ENCODE measurements around the gene BCKDHA. TPM values are rescaled to one million over a fixed set of nuclear protein-coding genes. Genes with fewer than 3 reads are reported as not detected.

Gene BCKDHA
- total and polyA plus RNA-seq, 7 donors: 19.0 to 35.7 (median 32.9) TPM

GRCh38 chr19:41352609-41353465 lies 44.8 kb upstream of the BCKDHA start:
- H3K9me3 ChIP-seq: no peaks in the 10 kb centered on the region
- intact Hi-C loops (cut with DNase I): loop anchor here (2.0 to 5.0 kb wide), 4 partner anchors 28 to 91 kb away; partner anchors contain the start of genes BCKDHA, CCDC97, EXOSC5 and HNRNPUL1
- H3K36me3 ChIP-seq: peaks cover 0 to 4% (median 2%) of the 10 kb centered on the region in 4 donors
- DNase-seq: peak; percentile 83
- no peaks in the 10 kb centered on the region for H3K27me3 ChIP-seq
- peak overlapping the region; percentile 87 to 95 (median 94) for H3K27ac ChIP-seq
- 1% methylated on average over 71 of the region's 71 CpGs for WGBS, 2 donors
- TF ChIP-seq EP300 (IDR thresholded peaks at IDR 0.05) (no peak), CTCF (IDR thresholded peaks at IDR 0.05) (peak in 1 of 4 experiments; percentile 37), POLR2AphosphoS5 (IDR thresholded peaks at IDR 0.05) (peak in 1 of 4 donors; percentile 18)
- H3K4me1 ChIP-seq: peaks cover 0 to 34% (median 24%) of the 10 kb centered on the region in 4 donors
- H3K4me3 ChIP-seq: peak overlapping the region; percentile 74 to 85 (median 77)

GRCh38 chr19:41353466-41354342 lies 43.9 kb upstream of the BCKDHA start, which contains the start of gene TGFB1:
TGFB1 (minus strand) TSS chr19:41353922; CDS start chr19:41353044, 878 bp downstream.
- H3K4me3 ChIP-seq: peak within 1 kb of the TSS; percentile 74 to 85 (median 77)
- no peaks in the 10 kb centered on the region for H3K27me3 ChIP-seq
- H3K36me3 ChIP-seq: no peaks in the 10 kb centered on the region
- peaks cover 0 to 34% (median 24%) of the 10 kb centered on the region in 4 donors for H3K4me1 ChIP-seq
- H3K9me3 ChIP-seq: no peaks in the 10 kb centered on the region
- TF ChIP-seq CTCF (IDR thresholded peaks at IDR 0.05): peak; percentile 85 to 88 (median 86)
- no peak for TF ChIP-seq POLR2A (IDR thresholded peaks at IDR 0.05)
- TF ChIP-seq POLR2AphosphoS5 (IDR thresholded peaks at IDR 0.05): peak; percentile 27 to 76 (median 64)
- TF ChIP-seq EP300 (IDR thresholded peaks at IDR 0.05): no peak
- peak within 1 kb of the TSS; percentile 87 to 95 (median 94) for H3K27ac ChIP-seq
- intact Hi-C loops (cut with DNase I): loop anchor here (2.0 to 5.0 kb wide), 4 partner anchors 29 to 91 kb away; partner anchors contain the start of genes BCKDHA, CCDC97, EXOSC5 and HNRNPUL1
- WGBS, 2 donors: 0 to 1% methylated on average over 78 of the region's 78 CpGs
- peak; percentile 96 for DNase-seq

GRCh38 chr19:41354343-41354953 lies 43.2 kb upstream of the BCKDHA start:
- Histone ChIP-seq H3K9me3 (no peaks in the 10 kb centered on the region), H3K27me3 (no peaks in the 10 kb centered on the region), H3K4me1 (peaks cover 0 to 34% (median 24%) of the 10 kb centered on the region in 4 donors), H3K36me3 (no peaks in the 10 kb centered on the region), H3K4me3 (peak overlapping the region; percentile 74 to 85 (median 77)), H3K27ac (peak overlapping the region; percentile 87 to 95 (median 94))
- 90 to 92% methylated on average over 23 of the region's 23 CpGs for WGBS, 2 donors
- peak; percentile 74 for DNase-seq
- TF ChIP-seq POLR2A (IDR thresholded peaks at IDR 0.05): no peak
- peak in 2 of 4 experiments; percentile 7 to 17 for TF ChIP-seq CTCF (IDR thresholded peaks at IDR 0.05)
- no peak for TF ChIP-seq POLR2AphosphoS5 (IDR thresholded peaks at IDR 0.05)
- no peak for TF ChIP-seq EP300 (IDR thresholded peaks at IDR 0.05)
- intact Hi-C loops (cut with DNase I): loop anchor here (5.0 kb wide), 2 partner anchors 42 to 92 kb away; partner anchors contain the start of genes CCDC97 and HNRNPUL1

GRCh38 chr19:41355035-41355434 lies 42.6 kb upstream of the BCKDHA start:
- H3K36me3 ChIP-seq: no peaks in the 10 kb centered on the region
- TF ChIP-seq EP300 (IDR thresholded peaks at IDR 0.05) (no peak), POLR2AphosphoS5 (IDR thresholded peaks at IDR 0.05) (no peak), CTCF (IDR thresholded peaks at IDR 0.05) (no peak), POLR2A (IDR thresholded peaks at IDR 0.05) (no peak)
- no peaks in the 10 kb centered on the region for H3K9me3 ChIP-seq
- 94% methylated on average over 1 of the region's 1 CpG for WGBS, 2 donors
- H3K4me1 ChIP-seq: peaks cover 0 to 34% (median 24%) of the 10 kb centered on the region in 4 donors
- H3K27me3 ChIP-seq: no peaks in the 10 kb centered on the region
- intact Hi-C loops (cut with DNase I): no loop called here
- peak overlapping the region in 2 of 4 donors; percentile 9 to 95 for H3K27ac ChIP-seq
- DNase-seq: no peak
- no peak overlapping the region for H3K4me3 ChIP-seq
